ENCODE results near the gene CRHBP.

GRCh38 chr5:76927961-76928360 lies 24.9 kb upstream of the CRHBP start:
- TF ChIP-seq ZC3H10 (CRISPR knock-in tag; IDR thresholded peaks at IDR 0.05) (no peak), PPARA (CRISPR knock-in tag; IDR thresholded peaks at IDR 0.05; ENCODE audit: borderline replicate concordance) (no peak), ZNF8 (CRISPR knock-in tag; IDR thresholded peaks at IDR 0.05) (no peak), SNAI2 (CRISPR knock-in tag; IDR thresholded peaks at IDR 0.05) (no peak), RARB (CRISPR knock-in tag; IDR thresholded peaks at IDR 0.05) (no peak), GLIS3 (CRISPR knock-in tag; IDR thresholded peaks at IDR 0.05) (no peak)
- TF ChIP-seq, protein P1, sequence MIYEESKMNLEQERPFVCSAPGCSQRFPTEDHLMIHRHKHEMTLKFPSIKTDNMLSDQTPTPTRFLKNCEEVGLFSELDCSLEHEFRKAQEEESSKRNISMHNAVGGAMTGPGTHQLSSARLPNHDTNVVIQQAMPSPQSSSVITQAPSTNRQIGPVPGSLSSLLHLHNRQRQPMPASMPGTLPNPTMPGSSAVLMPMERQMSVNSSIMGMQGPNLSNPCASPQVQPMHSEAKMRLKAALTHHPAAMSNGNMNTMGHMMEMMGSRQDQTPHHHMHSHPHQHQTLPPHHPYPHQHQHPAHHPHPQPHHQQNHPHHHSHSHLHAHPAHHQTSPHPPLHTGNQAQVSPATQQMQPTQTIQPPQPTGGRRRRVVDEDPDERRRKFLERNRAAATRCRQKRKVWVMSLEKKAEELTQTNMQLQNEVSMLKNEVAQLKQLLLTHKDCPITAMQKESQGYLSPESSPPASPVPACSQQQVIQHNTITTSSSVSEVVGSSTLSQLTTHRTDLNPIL (CRISPR knock-in tag; IDR thresholded peaks at IDR 0.05; ENCODE audit: low read depth): no peak

Measured in SK-N-SH treated with all-trans-retinoic acid at 6 μM for 48 hours (cell line).